Upper lobe of right lung (tissue), 1 donor: ENCODE measurements around the gene CHRNA7. TPM values are rescaled to one million over a fixed set of nuclear protein-coding genes. Genes with fewer than 3 reads are reported as not detected.

Experiments used
- ATAC-seq: fragments of 200-7000 bp; cut with Tn5 transposase; one replicate; pipeline ENCODE4 v1.9.1; 2020; ENCODE audit warnings: mild to moderate bottlenecking, moderate library complexity
- DNase-seq: peaks from one replicate; pipeline ENCODE4 v3.0.0-alpha.2; 2020
- H3K27ac ChIP-seq: fragments of 200-600 bp; one replicate; pipeline ENCODE4 v1.8.0; 2022
- H3K27me3 ChIP-seq: fragments of 200-600 bp; one replicate; pipeline ENCODE4 v1.8.0; 2022; ENCODE audit warnings: mild to moderate bottlenecking
- H3K36me3 ChIP-seq: fragments of 200-600 bp; one replicate; pipeline ENCODE4 v1.8.0; 2022
- H3K4me1 ChIP-seq: fragments of 200-600 bp; one replicate; pipeline ENCODE4 v1.8.0; 2022
- H3K4me3 ChIP-seq: fragments of 200-600 bp; one replicate; pipeline ENCODE4 v1.8.0; 2022; ENCODE audit warnings: mild to moderate bottlenecking
- H3K9me3 ChIP-seq: fragments of 200-600 bp; one replicate; pipeline ENCODE4 v1.8.0; 2022
- intact Hi-C: fragments of 100-400 bp; cut with DNase I; formaldehyde crosslinking; loops from one replicate; pipeline ENCODE4 v1.11.0; 2022
- total RNA-seq: library from RNA; stranded (reverse); fragmentation: NEBNext Ultra II Directional; extraction: Animal tissue kit (Norgen Biotek cat#: 25700); gene quantifications from one replicate; pipeline ENCODE4 v1.2.1, GENCODE V29; 2021
- TF ChIP-seq, protein P1 (sequence below): fragments of 200-600 bp; IDR thresholded peaks from one replicate; pipeline ENCODE4 v1.8.0; 2022; ENCODE audit warnings: antibody characterized with exemption
- donor health status: DM: no; HTN: yes; CAD: no; lungs with severe emphysema.

CHRNA7 gene
- total RNA-seq, 1 donor from 2014 or later: 0.75 TPM

DNA sequence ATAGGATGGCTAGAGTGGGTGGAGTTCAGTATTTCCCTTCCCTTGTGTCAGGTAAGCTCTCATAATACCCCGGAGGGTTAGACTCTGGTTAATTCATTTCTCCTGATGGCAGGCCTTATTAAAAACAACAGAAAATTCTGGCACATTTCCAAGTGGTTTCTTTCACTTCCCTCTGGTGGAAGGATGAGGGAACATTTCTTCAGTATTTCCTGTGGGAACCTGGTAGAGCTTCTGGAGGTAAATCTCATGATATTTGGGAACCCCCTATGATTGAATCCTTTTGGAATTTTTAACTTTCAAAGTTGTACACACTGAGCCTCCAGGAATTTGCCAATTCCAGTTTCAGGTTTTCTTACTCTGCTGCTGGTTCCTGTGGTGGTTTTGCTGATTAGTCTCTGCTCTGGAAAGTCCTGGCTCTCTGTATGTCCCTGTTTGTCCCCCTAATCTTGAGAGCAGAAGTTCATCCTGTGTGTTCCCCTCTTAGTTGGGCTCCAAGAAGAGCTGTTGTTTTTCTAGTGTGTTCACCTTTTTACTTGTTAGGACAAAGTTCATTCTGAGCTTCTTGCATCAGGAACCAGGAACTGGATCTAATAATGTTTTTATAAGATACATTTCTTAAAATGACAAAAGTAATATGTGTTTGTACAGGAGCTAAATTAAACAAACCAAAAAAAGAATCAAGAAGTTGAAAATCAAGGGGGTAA lies 12.1 kb downstream of the CHRNA7 start:
- Histone ChIP-seq H3K4me1 (no peaks in the 10 kb centered on the region), H3K27me3 (no peaks in the 10 kb centered on the region), H3K36me3 (no peaks in the 10 kb centered on the region), H3K9me3 (no peaks in the 10 kb centered on the region), H3K4me3 (no peak overlapping the region), H3K27ac (no peak overlapping the region)
- intact Hi-C loops: no loop called here
- TF ChIP-seq, protein P1, sequence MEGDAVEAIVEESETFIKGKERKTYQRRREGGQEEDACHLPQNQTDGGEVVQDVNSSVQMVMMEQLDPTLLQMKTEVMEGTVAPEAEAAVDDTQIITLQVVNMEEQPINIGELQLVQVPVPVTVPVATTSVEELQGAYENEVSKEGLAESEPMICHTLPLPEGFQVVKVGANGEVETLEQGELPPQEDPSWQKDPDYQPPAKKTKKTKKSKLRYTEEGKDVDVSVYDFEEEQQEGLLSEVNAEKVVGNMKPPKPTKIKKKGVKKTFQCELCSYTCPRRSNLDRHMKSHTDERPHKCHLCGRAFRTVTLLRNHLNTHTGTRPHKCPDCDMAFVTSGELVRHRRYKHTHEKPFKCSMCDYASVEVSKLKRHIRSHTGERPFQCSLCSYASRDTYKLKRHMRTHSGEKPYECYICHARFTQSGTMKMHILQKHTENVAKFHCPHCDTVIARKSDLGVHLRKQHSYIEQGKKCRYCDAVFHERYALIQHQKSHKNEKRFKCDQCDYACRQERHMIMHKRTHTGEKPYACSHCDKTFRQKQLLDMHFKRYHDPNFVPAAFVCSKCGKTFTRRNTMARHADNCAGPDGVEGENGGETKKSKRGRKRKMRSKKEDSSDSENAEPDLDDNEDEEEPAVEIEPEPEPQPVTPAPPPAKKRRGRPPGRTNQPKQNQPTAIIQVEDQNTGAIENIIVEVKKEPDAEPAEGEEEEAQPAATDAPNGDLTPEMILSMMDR: peak; percentile 19
- DNase-seq (no peak), ATAC-seq (no peak)

DNA sequence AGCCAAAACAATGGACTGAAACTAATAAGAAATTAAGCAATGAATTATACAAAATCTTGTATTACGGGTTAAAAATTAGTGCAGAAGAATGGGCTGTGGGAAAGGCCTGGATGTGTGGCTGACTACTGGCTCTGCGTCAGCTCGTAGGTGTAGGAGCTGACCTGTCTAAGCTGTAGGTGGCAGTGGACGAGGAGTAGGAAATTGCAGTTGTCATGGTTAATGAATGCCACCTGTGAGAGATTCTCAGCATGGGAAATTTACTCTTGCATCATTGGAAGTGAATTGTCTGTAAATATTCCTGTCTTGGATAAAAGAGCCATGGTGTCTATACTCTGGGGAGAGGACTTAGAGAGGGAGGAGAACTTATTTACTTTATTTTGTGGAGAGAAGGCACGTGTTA lies 23.4 kb downstream of the CHRNA7 start:
- Histone ChIP-seq H3K9me3 (no peaks in the 10 kb centered on the region), H3K4me1 (no peaks in the 10 kb centered on the region), H3K27ac (no peak overlapping the region), H3K36me3 (no peaks in the 10 kb centered on the region), H3K27me3 (no peaks in the 10 kb centered on the region), H3K4me3 (no peak overlapping the region)
- DNase-seq (no peak), ATAC-seq (no peak)
- TF ChIP-seq, protein P1: no peak
- intact Hi-C loops: no loop called here

DNA sequence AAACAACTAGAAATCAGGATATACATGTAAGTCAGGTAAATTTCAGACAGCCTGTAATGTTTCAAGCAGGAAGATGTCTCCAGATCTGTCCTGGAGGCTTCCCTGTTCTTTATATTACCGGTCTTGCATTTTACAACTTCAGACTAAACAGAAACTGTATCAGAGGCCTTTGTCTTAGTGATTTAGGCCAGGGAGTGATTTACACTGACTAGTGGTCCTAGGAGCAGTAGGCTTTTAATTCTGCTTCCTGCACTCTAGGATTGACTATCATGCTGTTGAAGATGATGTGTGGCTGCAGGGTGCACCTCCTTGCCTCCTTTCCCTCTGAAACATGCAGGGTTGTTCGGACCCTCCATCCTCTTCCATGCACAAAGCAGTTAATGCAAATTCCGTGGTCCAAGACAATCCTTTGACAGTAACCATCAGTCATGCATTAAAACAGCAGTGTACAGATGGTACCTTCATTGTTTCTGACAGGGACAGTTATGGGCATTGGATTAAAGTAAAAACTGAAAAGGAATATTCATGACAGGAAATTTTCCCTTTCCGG lies 27.6 kb downstream of the CHRNA7 start:
- H3K9me3 ChIP-seq: no peaks in the 10 kb centered on the region
- TF ChIP-seq, protein P1: no peak
- H3K4me1 ChIP-seq: no peaks in the 10 kb centered on the region
- DNase-seq (no peak), ATAC-seq (no peak)
- no peaks in the 10 kb centered on the region for H3K36me3 ChIP-seq
- no peak overlapping the region for H3K4me3 ChIP-seq
- intact Hi-C loops: no loop called here
- H3K27me3 ChIP-seq: no peaks in the 10 kb centered on the region
- H3K27ac ChIP-seq: no peak overlapping the region

DNA sequence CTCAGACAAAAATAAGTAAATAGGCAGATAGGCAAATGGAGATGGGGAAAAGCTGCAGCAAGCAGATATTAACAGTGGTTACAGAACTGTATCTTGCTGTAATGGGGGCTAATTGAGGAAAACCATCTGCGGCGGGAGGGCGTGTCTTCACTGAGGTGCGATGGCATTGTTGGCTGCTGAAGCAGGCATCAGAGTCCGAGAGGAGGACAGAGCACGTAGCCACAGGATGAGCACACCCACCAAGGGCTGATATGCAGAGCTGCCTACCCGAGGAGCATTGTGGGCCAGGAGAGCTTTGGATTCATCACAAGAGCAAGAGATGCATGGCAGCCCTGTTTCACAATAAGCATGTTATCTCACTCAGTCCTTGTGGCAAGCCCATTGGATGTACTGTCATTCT lies 30.4 kb downstream of the CHRNA7 start:
- Histone ChIP-seq H3K36me3 (no peaks in the 10 kb centered on the region), H3K4me3 (no peak overlapping the region), H3K27ac (no peak overlapping the region), H3K27me3 (no peaks in the 10 kb centered on the region), H3K9me3 (no peaks in the 10 kb centered on the region), H3K4me1 (no peaks in the 10 kb centered on the region)
- TF ChIP-seq, protein P1: no peak
- intact Hi-C loops: no loop called here
- DNase-seq (no peak), ATAC-seq (no peak)

DNA sequence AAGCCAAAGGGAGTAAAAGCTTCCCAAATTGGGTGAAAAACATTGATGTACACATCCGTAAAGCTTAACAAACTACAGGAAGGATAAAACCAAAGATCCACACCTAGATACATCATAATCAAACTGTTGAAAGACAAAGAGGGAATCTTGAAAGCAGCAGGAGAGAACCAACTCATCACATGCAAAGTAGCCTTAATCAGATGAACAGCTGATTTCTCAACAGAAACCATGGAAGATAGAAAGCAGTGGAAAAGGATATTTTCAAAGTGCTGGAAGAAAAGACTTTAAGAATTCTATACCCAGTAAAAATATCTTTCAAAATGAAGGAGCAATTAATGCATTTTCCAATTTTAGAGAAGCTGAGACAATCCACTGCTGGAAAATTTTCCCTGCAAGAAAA lies 36.8 kb downstream of the CHRNA7 start:
- no peaks in the 10 kb centered on the region for H3K4me1 ChIP-seq
- no peaks in the 10 kb centered on the region for H3K27me3 ChIP-seq
- H3K4me3 ChIP-seq: no peak overlapping the region
- DNase-seq: no peak
- H3K27ac ChIP-seq: no peak overlapping the region
- intact Hi-C loops: no loop called here
- TF ChIP-seq, protein P1: no peak
- H3K9me3 ChIP-seq: peaks cover 10% of the 10 kb centered on the region
- no peaks in the 10 kb centered on the region for H3K36me3 ChIP-seq
- no peak for ATAC-seq
